Liver (tissue), 9 donors: ENCODE measurements around the gene SHANK2. TPM values are rescaled to one million over a fixed set of nuclear protein-coding genes. Genes with fewer than 3 reads are reported as not detected.

ENCODE experiments used
- DNase-seq: peaks from one replicate; pipeline ENCODE4 v3.0.0-alpha.2; 2017; ENCODE audit warnings: low spot score
- H3K27ac ChIP-seq, 2 donors: one replicate each; pipeline ENCODE4 v1.7.0; 2013; ENCODE audit warnings: inconsistent platforms in 2 of 2, low read length in 2 of 2, control low read depth in 1 of 2, low read depth in 1 of 2, mild to moderate bottlenecking in 1 of 2
- H3K27me3 ChIP-seq, 4 donors: one replicate each; pipeline versions ENCODE4 v1.6.1 to v1.7.0; 2013; ENCODE audit warnings: low read length in 3 of 4, inconsistent platforms in 1 of 4, mild to moderate bottlenecking in 1 of 4, moderate library complexity in 1 of 4; ENCODE audit not compliant: control insufficient read depth in 4 of 4, insufficient read depth in 4 of 4
- H3K36me3 ChIP-seq, 4 donors: one replicate each; pipeline versions ENCODE4 v1.6.1 to v1.7.0; 2013; ENCODE audit warnings: low read length in 3 of 4, mild to moderate bottlenecking in 3 of 4, low read depth in 1 of 4, moderate library complexity in 1 of 4; ENCODE audit not compliant: control insufficient read depth in 4 of 4, insufficient read depth in 3 of 4
- H3K4me1 ChIP-seq, 4 donors: one replicate each; pipeline versions ENCODE4 v1.6.1 to v1.7.0; 2013; ENCODE audit warnings: low read length in 3 of 4, mild to moderate bottlenecking in 3 of 4, moderate library complexity in 1 of 4; ENCODE audit not compliant: control insufficient read depth in 4 of 4, insufficient read depth in 4 of 4
- H3K4me3 ChIP-seq, 3 donors: one replicate each; pipeline versions ENCODE4 v1.6.1 to v1.7.0; 2013; ENCODE audit warnings: low read length in 3 of 3, control low read depth in 1 of 3, low read depth in 1 of 3, mild to moderate bottlenecking in 1 of 3
- H3K9ac ChIP-seq, 2 donors: one replicate each; pipeline ENCODE4 v1.7.0; 2013; ENCODE audit warnings: low read length in 2 of 2, mild to moderate bottlenecking in 2 of 2, moderate library complexity in 2 of 2, control low read depth in 1 of 2, low read depth in 1 of 2
- H3K9me3 ChIP-seq, 4 donors: one replicate each; pipeline versions ENCODE4 v1.6.1 to v1.7.0; 2013; ENCODE audit warnings: low read length in 3 of 4; ENCODE audit not compliant: control insufficient read depth in 4 of 4
- ATF3 ChIP-seq: IDR thresholded peaks from 2 replicates; pipeline ENCODE4 v1.6.1; 2016; ENCODE audit warnings: antibody characterized with exemption
- CTCF ChIP-seq: fragments of 150-350 bp; IDR thresholded peaks from 2 replicates; pipeline ENCODE4 v1.5.1; 2017; ENCODE audit warnings: improper control_type of control experiment, low read depth, low read length; ENCODE audit not compliant: missing input control
- EGR1 ChIP-seq, 2 donors: IDR thresholded peaks; 2 replicates each; pipeline ENCODE4 v1.6.1; 2016 to 2018; ENCODE audit warnings: antibody characterized with exemption in 2 of 2, low read depth in 2 of 2
- FOXA1 ChIP-seq: IDR thresholded peaks from 2 replicates; pipeline ENCODE4 v1.6.1; 2016; ENCODE audit warnings: antibody characterized with exemption
- FOXA2 ChIP-seq: IDR thresholded peaks from 2 replicates; pipeline ENCODE4 v1.6.1; 2016; ENCODE audit warnings: antibody characterized with exemption
- GABPA ChIP-seq, 2 donors: IDR thresholded peaks in 1 of 2; conservative IDR thresholded peaks in 1 of 2; 2 replicates each; pipeline ENCODE4 v1.6.1; 2016; ENCODE audit warnings: antibody characterized with exemption in 2 of 2, mild to moderate bottlenecking in 1 of 2, moderate library complexity in 1 of 2
- HNF4A ChIP-seq, 2 donors: conservative IDR thresholded peaks; 2 replicates each; pipeline ENCODE4 v1.6.1; 2016; ENCODE audit warnings: antibody characterized with exemption in 2 of 2, mild to moderate bottlenecking in 2 of 2
- HNF4G ChIP-seq: IDR thresholded peaks from 2 replicates; pipeline ENCODE4 v1.6.1; 2016; ENCODE audit warnings: antibody characterized with exemption
- JUND ChIP-seq, 2 donors: IDR thresholded peaks; 2 replicates each; pipeline ENCODE4 v1.6.1; 2016; ENCODE audit warnings: antibody characterized with exemption in 2 of 2
- MAX ChIP-seq: IDR thresholded peaks from 2 replicates; pipeline ENCODE4 v1.6.1; 2016; ENCODE audit warnings: antibody characterized with exemption
- NR2F2 ChIP-seq: IDR thresholded peaks from 2 replicates; pipeline ENCODE4 v1.6.1; 2016; ENCODE audit warnings: antibody characterized with exemption
- RAD21 ChIP-seq, 2 donors: IDR thresholded peaks; 2 replicates each; pipeline ENCODE4 v1.6.1; 2016; ENCODE audit warnings: antibody characterized with exemption in 2 of 2, mild to moderate bottlenecking in 2 of 2
- REST ChIP-seq: IDR thresholded peaks from 2 replicates; pipeline ENCODE4 v1.6.1; 2016; ENCODE audit warnings: antibody characterized with exemption, mild to moderate bottlenecking
- RXRA ChIP-seq, 2 donors: IDR thresholded peaks; 2 replicates each; pipeline ENCODE4 v1.6.1; 2017 to 2018; ENCODE audit warnings: antibody characterized with exemption in 2 of 2, mild to moderate bottlenecking in 1 of 2
- SP1 ChIP-seq: IDR thresholded peaks from 2 replicates; pipeline ENCODE4 v1.6.1; 2018; ENCODE audit warnings: antibody characterized with exemption, mild to moderate bottlenecking
- TAF1 ChIP-seq: conservative IDR thresholded peaks from 2 replicates; pipeline ENCODE4 v1.6.1; 2016; ENCODE audit warnings: antibody characterized with exemption, mild to moderate bottlenecking
- YY1 ChIP-seq: IDR thresholded peaks from 2 replicates; pipeline ENCODE4 v1.6.1; 2016; ENCODE audit warnings: antibody characterized with exemption, mild to moderate bottlenecking
- ZBTB33 ChIP-seq: IDR thresholded peaks from 2 replicates; pipeline ENCODE4 v1.6.1; 2016; ENCODE audit warnings: antibody characterized with exemption
- WGBS: extraction: QIAGEN DNeasy Blood & Tissue Kit; methylation state at CpG from one replicate; pipeline ENCODE4 v1.1.7; 2013; 5-methylcytosine and 5-hydroxymethylcytosine counted together
- polyA plus RNA-seq, 2 donors: library from polyadenylated mRNA; stranded (reverse) in 1 of 2; unstranded in 1 of 2; fragments of 200-250 nt in 1 of 2; fragments of >200 nt in 1 of 2; fragmentation: Nextera tagmentation in 1 of 2; extraction: Ambion mirVana in 1 of 2; gene quantifications; one replicate each; pipeline versions ENCODE4 v1.2.1 to v1.2.3, GENCODE V29; 2013 to 2015
- total RNA-seq, 2 donors: library from RNA; depleted of rRNA; stranded (reverse); fragments of >200 nt; gene quantifications; one replicate each; pipeline ENCODE4 v1.2.3, GENCODE V29; 2014
- donor health status: healthy.
- donor health status: healthy.
- donor health status: healthy.
- donor health status: healthy.
- donor health status: healthy.

SHANK2 gene
- total and polyA plus RNA-seq, 4 donors = 5.4 to 36.4 (median 12.4) TPM

- Histone ChIP-seq H3K27ac (no peak overlapping the region), H3K36me3 (no peaks in the 10 kb centered on the region), H3K9ac (no peak overlapping the region), H3K27me3 (no peaks in the 10 kb centered on the region), H3K4me3 (no peak overlapping the region), H3K4me1 (no peaks in the 10 kb centered on the region), H3K9me3 (no peaks in the 10 kb centered on the region)
- TF ChIP-seq MAX (no peak), TAF1 (no peak), JUND (IDR thresholded peaks at IDR 0.05) (no peak), HNF4A (conservative IDR thresholded peaks at IDR 0.05) (no peak), RXRA (IDR thresholded peaks at IDR 0.05) (no peak), ATF3 (no peak), CTCF (no peak), RAD21 (IDR thresholded peaks at IDR 0.05) (no peak)
- DNase-seq = no peak
- WGBS = 87% methylated on average over 14 of the region's 14 CpGs
Observed at GRCh38 chr11:71279916-71280645, 27.7 kb upstream of the SHANK2 start.

GRCh38 chr11:71272161-71272560 is 19.8 kb upstream of the SHANK2 start:
- TF ChIP-seq SP1 = no peak
- no peak for TF ChIP-seq CTCF
- TF ChIP-seq ATF3 = no peak
- no peak for TF ChIP-seq GABPA (IDR thresholded peaks at IDR 0.05 in 1 of 2, conservative IDR thresholded peaks at IDR 0.05 in 1 of 2)
- TF ChIP-seq YY1 = no peak
- TF ChIP-seq EGR1 (IDR thresholded peaks at IDR 0.05; ENCODE audit: low read depth in 2 of 2) = no peak
- no peak for TF ChIP-seq RAD21 (IDR thresholded peaks at IDR 0.05)
- no peak for TF ChIP-seq REST
- no peak for TF ChIP-seq MAX
- TF ChIP-seq HNF4G = no peak
- no peak for TF ChIP-seq FOXA2
- TF ChIP-seq JUND (IDR thresholded peaks at IDR 0.05) = no peak
- no peak for TF ChIP-seq RXRA (IDR thresholded peaks at IDR 0.05)
- TF ChIP-seq ZBTB33 = no peak
- TF ChIP-seq FOXA1 = no peak
- no peak for TF ChIP-seq TAF1
- no peak for TF ChIP-seq HNF4A (conservative IDR thresholded peaks at IDR 0.05)
- TF ChIP-seq NR2F2 = no peak
- peaks cover 3 to 6% (median 5%) of the 10 kb centered on the region in 4 donors for H3K9me3 ChIP-seq
- H3K27ac ChIP-seq = no peak overlapping the region
- no peak overlapping the region for H3K9ac ChIP-seq
- 92% methylated on average over 3 of the region's 3 CpGs for WGBS
- peaks cover 2 to 11% (median 7%) of the 10 kb centered on the region in 4 donors for H3K4me1 ChIP-seq
- no peak overlapping the region for H3K4me3 ChIP-seq
- DNase-seq = no peak
- no peaks in the 10 kb centered on the region for H3K36me3 ChIP-seq
- H3K27me3 ChIP-seq = no peaks in the 10 kb centered on the region
